ENCODE data around the gene ALDH1B1. TPM values are rescaled to one million over a fixed set of nuclear protein-coding genes. Genes with fewer than 3 reads are reported as not detected.

Gene ALDH1B1
- total and polyA plus RNA-seq, 2 of the 13 experiments (the other 11 are each of a cell fraction or from before 2014, with no cell fraction given), result 45.1 to 125 TPM

- peak; percentile 35; the same call in 1 of the 2 replicates for TF ChIP-seq MXD4 (CRISPR knock-in tag; IDR thresholded peaks at IDR 0.05)
- no peak for TF ChIP-seq ZNF850 (CRISPR knock-in tag; conservative IDR thresholded peaks at IDR 0.05)
- no peak for TF ChIP-seq HNF4A (CRISPR knock-in tag; IDR thresholded peaks at IDR 0.05)
- TF ChIP-seq MTF1 (CRISPR knock-in tag; IDR thresholded peaks at IDR 0.05), result no peak
- no peak for TF ChIP-seq ELF4 (CRISPR knock-in tag; IDR thresholded peaks at IDR 0.05; ENCODE audit: borderline replicate concordance)
- TF ChIP-seq PRDM10 (CRISPR knock-in tag; IDR thresholded peaks at IDR 0.05; ENCODE audit: low read depth), result 0 out of 2 replicates have a peak, but pooled peaks have one; percentile 26
- TF ChIP-seq ZNF10 (CRISPR knock-in tag; IDR thresholded peaks at IDR 0.05; ENCODE audit: borderline replicate concordance, low read depth), result no peak
- no peak for TF ChIP-seq ZNF547 (CRISPR knock-in tag; IDR thresholded peaks at IDR 0.05)
- TF ChIP-seq FOXM1 (CRISPR knock-in tag; IDR thresholded peaks at IDR 0.05), result no peak
- TF ChIP-seq MIXL1 (CRISPR knock-in tag; IDR thresholded peaks at IDR 0.05), result no peak
- no peak for TF ChIP-seq ZNF367 (CRISPR knock-in tag; IDR thresholded peaks at IDR 0.05; ENCODE audit: borderline replicate concordance)
- no peak for TF ChIP-seq UBTF (CRISPR knock-in tag; IDR thresholded peaks at IDR 0.05)
- TF ChIP-seq RFX1 (IDR thresholded peaks at IDR 0.05), result no peak
- TF ChIP-seq NR3C1 (CRISPR knock-in tag; IDR thresholded peaks at IDR 0.05), result no peak
- TF ChIP-seq ZNF205 (CRISPR knock-in tag; IDR thresholded peaks at IDR 0.05), result no peak
- TF ChIP-seq THAP9 (CRISPR knock-in tag; IDR thresholded peaks at IDR 0.05; ENCODE audit: borderline replicate concordance), result no peak
- no peak for TF ChIP-seq ZNF782 (CRISPR knock-in tag; IDR thresholded peaks at IDR 0.05; ENCODE audit: borderline replicate concordance)
- no peak for TF ChIP-seq TAF15 (IDR thresholded peaks at IDR 0.05; ENCODE audit: low read depth, low read length, poor library complexity, severe bottlenecking)
- TF ChIP-seq REL (CRISPR knock-in tag; conservative IDR thresholded peaks at IDR 0.05), result no peak
- no peak for TF ChIP-seq NRL (CRISPR knock-in tag; IDR thresholded peaks at IDR 0.05; ENCODE audit: borderline replicate concordance)
Measured at GRCh38 chr9:38432922-38433510, 40.5 kb downstream of the ALDH1B1 start (continued).

Measured in HepG2 (cell line).